Measurements from ENCODE around the gene MYL1.

Gene MYL1

GRCh38 chr2:210259687-210260086, 55.3 kb downstream of the MYL1 start:
- Histone ChIP-seq H3K9me2 (ENCODE audit: low read depth, low read length) (no peaks in the 10 kb centered on the region), H4K20me1 (ENCODE audit: insufficient read depth, low read length) (no peaks in the 10 kb centered on the region), H3K4me3 (ENCODE audit: low read depth, low read length, poor library complexity, severe bottlenecking) (no peak overlapping the region), H3K27ac (ENCODE audit: low read depth, low read length, poor library complexity, severe bottlenecking) (no peak overlapping the region), H3K9me3 (ENCODE audit: low read length) (no peaks in the 10 kb centered on the region), H3K27me3 (ENCODE audit: insufficient read depth, low read length) (0 out of 2 replicates have a peak, but pooled peaks cover 2% of the 10 kb centered on the region), H3F3A (ENCODE audit: insufficient read depth, low read length) (no peaks in the 10 kb centered on the region), H3K36me3 (ENCODE audit: insufficient read depth, low read length) (no peaks in the 10 kb centered on the region), H2AFZ (ENCODE audit: low read length) (no peak overlapping the region), H3K4me1 (ENCODE audit: insufficient read depth, low read length, severe bottlenecking) (no peaks in the 10 kb centered on the region), H3K9ac (ENCODE audit: low read length) (no peak overlapping the region), H3K79me2 (ENCODE audit: insufficient read depth, low read length) (no peaks in the 10 kb centered on the region), H3K4me2 (ENCODE audit: low read length) (no peak overlapping the region)
- TF ChIP-seq EZH2 (IDR thresholded peaks at IDR 0.05; ENCODE audit: borderline replicate concordance, low read length), result no peak
- TF ChIP-seq CTCF (IDR thresholded peaks at IDR 0.05; ENCODE audit: low read length), result no peak

DNA sequence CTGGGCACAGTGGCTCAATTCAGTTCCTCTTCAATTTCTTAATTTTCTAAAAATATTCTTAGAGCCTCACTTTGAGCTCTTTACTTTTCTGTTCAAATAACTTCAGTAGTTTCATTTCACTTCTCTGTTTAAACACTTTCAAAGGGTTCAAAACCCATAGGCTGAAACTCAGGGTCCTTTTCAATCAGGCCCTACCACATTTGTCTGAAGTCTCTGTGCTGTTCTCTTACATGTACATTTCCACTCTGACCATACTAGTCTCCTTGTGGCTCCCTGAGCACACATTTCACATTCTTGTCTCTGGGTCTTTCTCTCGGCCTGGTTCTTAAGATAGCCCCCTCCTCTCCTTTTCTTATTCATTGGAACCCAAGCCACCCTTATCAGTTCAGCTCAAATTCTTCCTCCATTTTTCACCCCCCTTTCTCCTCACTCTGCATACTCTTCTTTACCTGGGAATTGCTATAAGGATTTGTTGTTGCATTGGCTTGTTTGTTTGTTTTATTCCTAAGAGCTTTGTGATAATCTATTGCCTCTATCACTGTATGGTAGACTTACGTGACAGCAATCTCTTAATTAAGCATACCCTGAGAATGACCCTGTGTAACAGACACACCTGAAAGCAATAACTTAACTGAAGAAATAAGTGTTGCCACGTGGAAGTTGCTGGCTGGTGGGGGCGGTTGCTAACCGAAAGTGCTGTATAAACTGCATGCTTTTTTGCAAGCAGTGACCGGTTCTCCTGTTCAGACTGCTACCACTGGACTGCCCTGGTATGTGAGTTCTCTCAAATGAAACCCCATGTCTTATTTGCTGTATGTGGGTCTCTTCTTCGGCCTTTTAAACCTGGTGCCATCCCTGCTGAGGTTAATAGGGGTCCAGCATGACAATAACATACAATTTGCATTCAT, 62.0 kb downstream of the MYL1 start:
- H3K9ac ChIP-seq (ENCODE audit: low read length), result no peak overlapping the region
- H4K20me1 ChIP-seq (ENCODE audit: insufficient read depth, low read length), result no peaks in the 10 kb centered on the region
- no peak overlapping the region for H3K27ac ChIP-seq (ENCODE audit: low read depth, low read length, poor library complexity, severe bottlenecking)

GRCh38 chr2:210250622-210251021, 64.4 kb downstream of the MYL1 start:
- Histone ChIP-seq H3K4me3 (ENCODE audit: low read depth, low read length, poor library complexity, severe bottlenecking) (no peak overlapping the region), H3K27ac (ENCODE audit: low read depth, low read length, poor library complexity, severe bottlenecking) (no peak overlapping the region), H3K4me2 (ENCODE audit: low read length) (no peak overlapping the region), H3K36me3 (ENCODE audit: insufficient read depth, low read length) (no peaks in the 10 kb centered on the region), H3K9me3 (ENCODE audit: low read length) (no peaks in the 10 kb centered on the region), H4K20me1 (ENCODE audit: insufficient read depth, low read length) (no peaks in the 10 kb centered on the region), H3K27me3 (ENCODE audit: insufficient read depth, low read length) (no peaks in the 10 kb centered on the region), H2AFZ (ENCODE audit: low read length) (no peak overlapping the region), H3K9ac (ENCODE audit: low read length) (no peak overlapping the region), H3F3A (ENCODE audit: insufficient read depth, low read length) (no peaks in the 10 kb centered on the region), H3K4me1 (ENCODE audit: insufficient read depth, low read length, severe bottlenecking) (no peaks in the 10 kb centered on the region), H3K79me2 (ENCODE audit: insufficient read depth, low read length) (no peaks in the 10 kb centered on the region), H3K9me2 (ENCODE audit: low read depth, low read length) (no peaks in the 10 kb centered on the region)
- TF ChIP-seq EZH2 (IDR thresholded peaks at IDR 0.05; ENCODE audit: borderline replicate concordance, low read length) (no peak), CTCF (IDR thresholded peaks at IDR 0.05; ENCODE audit: low read length) (no peak)

More for the DNA sequence above, 62.0 kb downstream of the MYL1 start:
- H3K79me2 ChIP-seq (ENCODE audit: insufficient read depth, low read length), result no peaks in the 10 kb centered on the region
- H3K9me3 ChIP-seq (ENCODE audit: low read length), result no peaks in the 10 kb centered on the region
- no peaks in the 10 kb centered on the region for H3K36me3 ChIP-seq (ENCODE audit: insufficient read depth, low read length)
- no peaks in the 10 kb centered on the region for H3K9me2 ChIP-seq (ENCODE audit: low read depth, low read length)
- no peaks in the 10 kb centered on the region for H3F3A ChIP-seq (ENCODE audit: insufficient read depth, low read length)
- no peaks in the 10 kb centered on the region for H3K4me1 ChIP-seq (ENCODE audit: insufficient read depth, low read length, severe bottlenecking)
- H3K4me2 ChIP-seq (ENCODE audit: low read length), result no peak overlapping the region
- H3K4me3 ChIP-seq (ENCODE audit: low read depth, low read length, poor library complexity, severe bottlenecking), result no peak overlapping the region
- no peaks in the 10 kb centered on the region for H3K27me3 ChIP-seq (ENCODE audit: insufficient read depth, low read length)
- no peak overlapping the region for H2AFZ ChIP-seq (ENCODE audit: low read length)
- no peak for TF ChIP-seq EZH2 (IDR thresholded peaks at IDR 0.05; ENCODE audit: borderline replicate concordance, low read length)
- TF ChIP-seq CTCF (IDR thresholded peaks at IDR 0.05; ENCODE audit: low read length), result no peak

Data from OCI-LY1 (cell line).